Esophagus squamous epithelium (tissue), 4 donors: Measurements from ENCODE around the gene ANO4.
"Not testable (repeated sequence)": the region's sequence is repeated elsewhere in the genome, so short reads cannot be mapped to it uniquely, and the experiment has no call there.

Experiments
- POLR2A ChIP-seq, 4 donors: fragments of 450-650 bp; IDR thresholded peaks; one replicate each; pipeline ENCODE4 v1.6.1; 2017; ENCODE audit warnings: antibody characterized with exemption in 4 of 4, mild to moderate bottlenecking in 4 of 4, moderate library complexity in 3 of 4
- TF ChIP-seq, protein P1 (sequence below), 6 experiments: fragments of 450-650 bp in 4 of 6; fragments of 200-600 bp in 2 of 6; sonication (generic) in 2 of 6; IDR thresholded peaks; one replicate each; pipeline ENCODE4 v1.5.1; 2016 to 2019; ENCODE audit warnings: antibody characterized with exemption in 6 of 6, mild to moderate bottlenecking in 4 of 6, moderate library complexity in 4 of 6

DNA sequence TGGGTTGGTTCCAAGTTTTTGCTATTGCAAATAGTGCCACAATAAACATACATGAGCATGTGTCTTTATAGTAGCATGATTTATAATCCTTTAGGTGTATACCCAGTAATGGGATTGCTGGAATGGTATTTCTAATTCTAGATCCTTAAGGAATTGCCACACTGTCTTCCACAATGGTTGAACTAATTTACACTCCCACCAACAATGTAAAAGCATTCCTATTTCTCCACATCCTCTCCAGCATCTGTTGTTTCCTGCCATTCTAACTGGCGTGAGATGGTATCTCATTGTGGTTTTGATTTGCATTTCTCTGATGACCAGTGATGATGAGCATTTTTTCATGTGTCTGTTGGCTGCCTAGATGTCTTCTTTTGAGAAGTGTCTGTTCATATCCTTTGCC lies 139.0 kb downstream of the ANO4 start:
- TF ChIP-seq, protein P1, sequence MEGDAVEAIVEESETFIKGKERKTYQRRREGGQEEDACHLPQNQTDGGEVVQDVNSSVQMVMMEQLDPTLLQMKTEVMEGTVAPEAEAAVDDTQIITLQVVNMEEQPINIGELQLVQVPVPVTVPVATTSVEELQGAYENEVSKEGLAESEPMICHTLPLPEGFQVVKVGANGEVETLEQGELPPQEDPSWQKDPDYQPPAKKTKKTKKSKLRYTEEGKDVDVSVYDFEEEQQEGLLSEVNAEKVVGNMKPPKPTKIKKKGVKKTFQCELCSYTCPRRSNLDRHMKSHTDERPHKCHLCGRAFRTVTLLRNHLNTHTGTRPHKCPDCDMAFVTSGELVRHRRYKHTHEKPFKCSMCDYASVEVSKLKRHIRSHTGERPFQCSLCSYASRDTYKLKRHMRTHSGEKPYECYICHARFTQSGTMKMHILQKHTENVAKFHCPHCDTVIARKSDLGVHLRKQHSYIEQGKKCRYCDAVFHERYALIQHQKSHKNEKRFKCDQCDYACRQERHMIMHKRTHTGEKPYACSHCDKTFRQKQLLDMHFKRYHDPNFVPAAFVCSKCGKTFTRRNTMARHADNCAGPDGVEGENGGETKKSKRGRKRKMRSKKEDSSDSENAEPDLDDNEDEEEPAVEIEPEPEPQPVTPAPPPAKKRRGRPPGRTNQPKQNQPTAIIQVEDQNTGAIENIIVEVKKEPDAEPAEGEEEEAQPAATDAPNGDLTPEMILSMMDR (IDR thresholded peaks at IDR 0.05), result not testable (repeated sequence)
- TF ChIP-seq POLR2A (IDR thresholded peaks at IDR 0.05), result not testable (repeated sequence)
